Measurements from ENCODE around the gene ST6GAL1.
"Not testable (repeated sequence)": the region's sequence is repeated elsewhere in the genome, so short reads cannot be mapped to it uniquely, and the experiment has no call there.

Gene ST6GAL1

GRCh38 chr3:186964071-186964470 lies 33.7 kb downstream of the ST6GAL1 start:
- TF ChIP-seq CTCF (IDR thresholded peaks at IDR 0.05; ENCODE audit: poor library complexity, severe bottlenecking): no peak
- no peak for DNase-seq (ENCODE audit: low spot score)
- Histone ChIP-seq H3K4me3 (ENCODE audit: severe bottlenecking) (no peak overlapping the region), H3K27me3 (ENCODE audit: insufficient read depth, poor library complexity, severe bottlenecking) (no peaks in the 10 kb centered on the region), H3K36me3 (ENCODE audit: low read depth) (no peaks in the 10 kb centered on the region), H3K27ac (ENCODE audit: poor library complexity, severe bottlenecking) (no peak overlapping the region), H3K4me1 (ENCODE audit: insufficient read depth, poor library complexity, severe bottlenecking) (no peaks in the 10 kb centered on the region), H3K9me3 (ENCODE audit: severe bottlenecking) (no peaks in the 10 kb centered on the region)
- ATAC-seq (ENCODE audit: low read depth): no peak

GRCh38 chr3:186964616-186965015 lies 34.3 kb downstream of the ST6GAL1 start:
- no peaks in the 10 kb centered on the region for H3K36me3 ChIP-seq (ENCODE audit: low read depth)
- H3K9me3 ChIP-seq (ENCODE audit: severe bottlenecking): no peaks in the 10 kb centered on the region
- no peaks in the 10 kb centered on the region for H3K27me3 ChIP-seq (ENCODE audit: insufficient read depth, poor library complexity, severe bottlenecking)
- DNase-seq (ENCODE audit: low spot score) (no peak), ATAC-seq (ENCODE audit: low read depth) (no peak)
- H3K27ac ChIP-seq (ENCODE audit: poor library complexity, severe bottlenecking): no peak overlapping the region
- no peak overlapping the region for H3K4me3 ChIP-seq (ENCODE audit: severe bottlenecking)
- H3K4me1 ChIP-seq (ENCODE audit: insufficient read depth, poor library complexity, severe bottlenecking): no peaks in the 10 kb centered on the region
- TF ChIP-seq CTCF (IDR thresholded peaks at IDR 0.05; ENCODE audit: poor library complexity, severe bottlenecking): no peak

DNA sequence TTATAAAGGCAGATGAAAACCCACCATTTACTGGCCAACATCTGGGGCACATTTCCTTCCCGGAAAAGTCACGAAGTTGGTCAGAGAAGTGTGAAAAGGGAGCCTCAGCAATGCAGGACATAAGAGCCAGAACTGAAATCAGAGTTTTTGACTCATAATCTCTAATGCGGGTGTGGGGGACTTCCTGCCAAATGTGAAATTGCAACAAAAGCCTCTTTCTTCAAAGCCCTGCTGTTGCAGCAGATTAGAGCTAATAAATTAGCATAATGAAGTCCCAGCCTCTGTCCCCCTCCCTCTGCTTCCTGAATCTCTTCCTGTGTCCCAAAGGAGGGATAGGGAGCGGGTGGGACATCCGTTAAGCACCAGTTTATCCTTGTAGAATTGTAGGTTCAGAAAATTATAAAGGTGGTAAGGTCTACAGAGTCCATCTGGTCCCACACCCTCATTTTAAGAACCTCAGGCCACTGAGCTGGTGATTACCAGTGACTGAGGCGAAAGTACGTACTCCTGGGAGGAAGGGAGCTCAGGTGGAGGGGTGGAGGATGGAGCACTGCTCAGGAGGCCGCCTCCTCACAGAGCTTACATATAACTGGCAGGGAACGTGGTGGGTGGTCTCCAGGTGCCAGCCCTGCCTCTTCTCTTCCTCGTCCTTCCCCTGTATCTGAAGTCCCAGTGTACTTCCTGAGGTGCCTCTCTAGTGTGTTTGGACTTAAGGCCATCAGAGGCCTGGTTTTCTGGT lies 35.0 kb downstream of the ST6GAL1 start:
- Histone ChIP-seq H3K27me3 (ENCODE audit: insufficient read depth, poor library complexity, severe bottlenecking) (no peaks in the 10 kb centered on the region), H3K27ac (ENCODE audit: poor library complexity, severe bottlenecking) (no peak overlapping the region), H3K9me3 (ENCODE audit: severe bottlenecking) (no peaks in the 10 kb centered on the region), H3K36me3 (ENCODE audit: low read depth) (no peaks in the 10 kb centered on the region), H3K4me3 (ENCODE audit: severe bottlenecking) (no peak overlapping the region), H3K4me1 (ENCODE audit: insufficient read depth, poor library complexity, severe bottlenecking) (no peaks in the 10 kb centered on the region)
- ATAC-seq (ENCODE audit: low read depth): no peak
- no peak for DNase-seq (ENCODE audit: low spot score)
- no peak for TF ChIP-seq CTCF (IDR thresholded peaks at IDR 0.05; ENCODE audit: poor library complexity, severe bottlenecking)

GRCh38 chr3:186966406-186966805 lies 36.1 kb downstream of the ST6GAL1 start:
- H3K9me3 ChIP-seq (ENCODE audit: severe bottlenecking): no peaks in the 10 kb centered on the region
- ATAC-seq (ENCODE audit: low read depth) (no peak), DNase-seq (ENCODE audit: low spot score) (no peak)
- no peaks in the 10 kb centered on the region for H3K36me3 ChIP-seq (ENCODE audit: low read depth)
- no peak for TF ChIP-seq CTCF (IDR thresholded peaks at IDR 0.05; ENCODE audit: poor library complexity, severe bottlenecking)
- H3K27ac ChIP-seq (ENCODE audit: poor library complexity, severe bottlenecking): no peak overlapping the region
- no peak overlapping the region for H3K4me3 ChIP-seq (ENCODE audit: severe bottlenecking)
- H3K27me3 ChIP-seq (ENCODE audit: insufficient read depth, poor library complexity, severe bottlenecking): no peaks in the 10 kb centered on the region
- H3K4me1 ChIP-seq (ENCODE audit: insufficient read depth, poor library complexity, severe bottlenecking): no peaks in the 10 kb centered on the region

GRCh38 chr3:186967236-186967635 lies 36.9 kb downstream of the ST6GAL1 start:
- H3K27me3 ChIP-seq (ENCODE audit: insufficient read depth, poor library complexity, severe bottlenecking); H3K9me3 ChIP-seq (ENCODE audit: severe bottlenecking); ATAC-seq (ENCODE audit: low read depth); H3K4me1 ChIP-seq (ENCODE audit: insufficient read depth, poor library complexity, severe bottlenecking); H3K27ac ChIP-seq (ENCODE audit: poor library complexity, severe bottlenecking); DNase-seq (ENCODE audit: low spot score); H3K4me3 ChIP-seq (ENCODE audit: severe bottlenecking); H3K36me3 ChIP-seq (ENCODE audit: low read depth): not testable (repeated sequence)

Measured in RWPE2 (cell line).